NCI-H526 treated with DMSO at 0.1 percent for 48 hours (cell line): Measurements from ENCODE around the gene MAMDC4.
"Not testable (repeated sequence)": the region's sequence is repeated elsewhere in the genome, so short reads cannot be mapped to it uniquely, and the experiment has no call there.

ENCODE experiments used
- DNase-seq: peaks from one replicate; lab custom pipeline; 2025; lab: John Stamatoyannopoulos, UW

MAMDC4 gene

GRCh38 chr9:136851941-136852663 is at the start of gene MAMDC4:
Gene MAMDC4, plus strand, starts transcription at chr9:136852346. Its CDS starts 71 bp downstream, at chr9:136852417.
- DNase-seq: no peak

DNA sequence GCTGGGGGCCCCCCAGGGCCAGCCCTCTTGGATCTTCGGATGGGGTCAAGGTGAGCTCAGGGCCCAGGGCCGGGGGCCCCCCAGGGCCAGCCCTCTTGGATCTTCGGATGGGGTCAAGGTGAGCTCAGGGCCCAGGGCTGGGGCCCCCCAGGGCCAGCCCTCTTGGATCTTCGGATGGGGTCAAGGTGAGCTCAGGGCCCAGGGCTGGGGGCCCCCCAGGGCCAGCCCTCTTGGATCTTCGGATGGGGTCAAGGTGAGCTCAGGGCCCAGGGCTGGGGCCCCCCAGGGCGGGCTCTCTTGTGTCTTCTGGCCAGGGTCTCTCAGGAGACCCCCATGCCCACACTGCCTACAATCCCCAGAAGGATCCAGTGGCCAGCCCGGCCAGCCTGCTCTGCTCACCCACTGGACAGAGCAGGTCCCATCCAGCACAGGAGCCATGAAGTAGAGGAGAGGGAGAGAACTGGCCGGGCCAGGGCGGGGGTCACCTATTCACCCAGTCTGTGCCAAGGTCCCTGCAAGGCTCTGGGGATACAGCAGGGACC is 49.1 kb upstream of the MAMDC4 start:
- DNase-seq: not testable (repeated sequence)

DNA sequence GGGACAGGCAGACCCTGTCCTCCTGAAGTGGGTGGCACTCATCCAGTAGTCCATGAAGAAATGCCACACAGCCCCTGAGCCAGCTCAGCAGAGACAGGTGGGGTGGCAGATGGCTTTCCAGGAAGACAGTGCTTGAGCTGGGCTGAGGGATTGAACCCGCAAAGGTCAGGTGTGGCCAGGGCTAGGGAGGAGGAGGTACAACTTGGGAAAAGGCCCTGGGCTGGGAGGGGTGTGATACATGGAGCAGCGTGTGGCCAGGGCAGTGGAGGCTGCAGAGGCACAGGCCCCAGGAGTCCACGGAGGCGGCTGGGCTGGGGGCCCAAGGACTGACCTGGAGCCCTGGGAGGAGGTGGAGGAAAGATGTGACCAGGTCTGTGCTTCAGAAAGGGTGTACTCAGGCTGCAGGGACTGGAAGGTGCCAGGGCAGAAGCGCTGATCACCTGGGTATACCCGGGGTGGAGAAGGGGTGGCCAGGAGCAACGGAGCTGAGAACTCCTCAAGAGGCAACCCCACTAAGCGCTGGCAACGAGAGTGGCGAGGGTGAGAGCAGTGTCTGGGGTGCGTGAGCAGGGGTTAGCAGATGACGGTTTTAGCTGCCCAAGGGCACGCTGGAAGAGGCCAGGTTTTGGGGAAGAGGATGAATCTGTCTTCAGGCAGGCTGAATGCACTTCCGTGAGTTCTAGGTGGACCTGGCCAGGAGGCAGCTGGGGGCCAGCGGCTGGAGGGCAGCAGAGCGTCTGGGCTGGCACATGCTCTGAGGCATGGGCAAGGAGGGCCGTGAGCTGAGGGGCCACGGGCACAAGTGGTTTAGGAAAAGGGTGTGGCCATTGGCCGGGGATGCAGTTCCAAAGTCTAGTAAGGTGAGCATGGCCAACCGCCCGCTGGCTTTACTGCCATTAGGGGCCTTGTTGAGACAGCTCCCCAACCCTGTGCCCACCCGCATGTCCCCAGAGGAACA is 48.3 kb upstream of the MAMDC4 start:
- DNase-seq: no peak

DNA sequence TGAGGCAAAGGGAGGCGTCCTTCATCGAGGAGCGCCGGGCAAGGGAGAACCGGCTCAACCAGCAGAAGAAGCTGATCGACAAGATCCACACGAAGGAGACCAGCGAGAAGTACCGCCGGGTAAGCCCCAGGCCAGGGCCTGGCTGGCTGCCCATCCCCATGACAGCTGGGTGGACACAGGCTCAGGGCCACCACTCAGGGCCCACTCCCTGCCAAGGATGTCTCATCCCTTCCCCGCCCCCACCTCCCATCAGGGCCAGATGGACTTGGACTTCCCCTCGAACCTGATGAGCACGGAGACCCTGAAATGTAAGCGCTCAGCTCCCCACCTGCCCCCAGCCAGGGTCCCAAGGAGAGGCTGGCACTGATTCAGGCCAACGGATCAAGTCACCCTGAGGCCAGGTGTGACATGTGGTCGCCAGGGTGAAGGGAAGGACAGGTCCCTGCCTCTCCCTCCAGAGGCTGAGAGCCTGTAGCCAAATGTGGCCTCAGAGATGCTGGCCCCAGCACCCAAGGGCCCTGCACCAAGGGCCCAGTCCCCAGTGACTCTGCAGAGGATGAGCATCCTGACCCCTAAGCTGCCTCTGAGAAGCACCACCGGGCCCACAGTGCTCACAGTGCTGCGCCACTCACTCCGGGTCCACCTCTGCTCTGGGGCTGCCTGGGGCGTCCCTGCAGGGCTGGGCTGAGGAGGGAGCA is 47.5 kb upstream of the MAMDC4 start:
- DNase-seq: no peak

DNA sequence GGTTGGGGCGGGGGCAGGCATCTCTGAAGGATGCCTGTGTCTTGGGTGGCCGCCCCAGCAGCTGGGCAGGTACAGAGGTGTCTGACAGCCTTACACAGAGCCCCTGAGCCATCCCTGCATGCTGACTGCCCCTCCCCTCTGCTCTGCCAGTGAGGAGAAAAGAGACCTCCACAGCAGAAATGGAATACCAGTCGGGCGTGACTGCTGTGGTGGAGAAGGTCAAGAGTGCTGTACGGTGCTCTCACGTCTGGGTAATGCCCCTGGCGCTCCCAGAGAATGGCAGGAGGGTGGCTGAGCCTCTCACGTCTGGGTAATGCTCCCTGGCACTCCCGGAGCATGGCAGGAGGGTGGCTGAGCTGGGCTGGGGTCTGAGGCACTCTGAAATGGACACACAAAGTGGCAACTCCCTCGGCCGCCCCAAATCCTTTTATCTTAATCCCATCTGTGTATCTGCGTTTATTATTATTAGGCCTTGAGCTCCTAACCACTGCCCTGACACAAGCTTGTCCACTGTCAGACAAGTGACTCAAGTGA is 46.9 kb upstream of the MAMDC4 start:
- no peak for DNase-seq

DNA sequence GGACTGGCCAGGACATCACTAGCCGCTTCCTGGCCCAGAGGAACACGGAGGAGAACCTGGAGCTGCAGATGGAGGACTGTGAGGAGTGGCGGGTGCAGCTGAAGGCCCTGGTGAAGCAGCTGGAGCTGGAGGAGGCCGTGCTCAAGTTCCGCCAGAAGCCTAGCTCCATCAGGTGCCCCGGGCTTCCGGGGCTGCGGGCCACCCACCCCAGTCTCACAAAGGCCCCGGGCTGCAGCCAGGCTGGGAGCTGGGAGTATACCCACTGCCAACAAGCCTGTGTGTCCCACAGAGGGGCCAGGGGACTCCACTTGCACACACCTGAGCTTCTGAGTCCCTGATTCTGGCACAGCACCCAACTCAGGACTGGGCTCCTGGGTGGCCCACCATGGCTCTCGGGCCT is 46.1 kb upstream of the MAMDC4 start:
- no peak for DNase-seq

- no peak for DNase-seq
Observed at GRCh38 chr9:136806631-136807201, 45.4 kb upstream of the MAMDC4 start.

DNA sequence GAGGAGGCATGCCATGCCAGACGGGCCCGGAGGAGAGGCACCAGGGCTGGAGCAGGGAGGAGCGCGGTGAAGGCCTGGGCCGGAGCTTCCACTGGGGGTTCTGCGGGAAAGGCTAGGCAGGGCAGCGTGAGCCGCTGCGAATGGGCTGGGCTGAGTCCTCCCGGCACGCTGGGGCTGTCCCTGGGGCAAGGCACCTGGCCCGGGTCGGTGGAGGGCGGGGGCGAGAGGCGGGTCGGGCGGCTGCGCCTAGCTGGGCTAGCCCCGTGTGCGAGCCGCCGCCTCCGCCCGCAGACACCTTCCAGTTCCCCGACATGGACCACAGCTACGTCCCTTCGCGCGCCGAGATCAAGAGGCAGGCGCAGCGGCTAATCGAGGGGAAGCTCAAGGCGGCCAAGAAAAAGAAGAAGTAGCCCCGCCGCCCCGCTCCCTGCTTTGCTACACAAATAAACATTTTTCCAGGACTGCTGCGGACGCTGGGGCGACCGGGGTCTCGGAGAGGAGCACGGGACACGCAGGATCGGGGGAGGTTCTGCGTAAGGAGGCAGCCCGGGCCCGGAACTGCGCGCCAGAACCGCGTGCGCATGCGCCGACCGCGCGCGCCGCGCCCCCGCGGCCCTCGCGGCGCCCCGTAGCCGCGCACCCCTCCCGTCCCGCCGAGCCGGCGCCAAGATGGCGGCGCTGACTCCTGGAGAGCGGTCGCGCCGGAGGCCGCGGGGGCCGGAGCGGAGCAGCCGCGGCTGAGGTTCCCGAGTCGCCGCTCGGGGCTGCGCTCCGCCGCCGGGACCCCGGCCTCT is 44.7 kb upstream of the MAMDC4 start, which contains the start of gene RABL6:
RABL6 (plus strand) TSS at position 668 of the 794 bp plus-strand sequence. CDS start 249 bp downstream, outside the sequence.
- DNase-seq: peak; percentile 25

DNA sequence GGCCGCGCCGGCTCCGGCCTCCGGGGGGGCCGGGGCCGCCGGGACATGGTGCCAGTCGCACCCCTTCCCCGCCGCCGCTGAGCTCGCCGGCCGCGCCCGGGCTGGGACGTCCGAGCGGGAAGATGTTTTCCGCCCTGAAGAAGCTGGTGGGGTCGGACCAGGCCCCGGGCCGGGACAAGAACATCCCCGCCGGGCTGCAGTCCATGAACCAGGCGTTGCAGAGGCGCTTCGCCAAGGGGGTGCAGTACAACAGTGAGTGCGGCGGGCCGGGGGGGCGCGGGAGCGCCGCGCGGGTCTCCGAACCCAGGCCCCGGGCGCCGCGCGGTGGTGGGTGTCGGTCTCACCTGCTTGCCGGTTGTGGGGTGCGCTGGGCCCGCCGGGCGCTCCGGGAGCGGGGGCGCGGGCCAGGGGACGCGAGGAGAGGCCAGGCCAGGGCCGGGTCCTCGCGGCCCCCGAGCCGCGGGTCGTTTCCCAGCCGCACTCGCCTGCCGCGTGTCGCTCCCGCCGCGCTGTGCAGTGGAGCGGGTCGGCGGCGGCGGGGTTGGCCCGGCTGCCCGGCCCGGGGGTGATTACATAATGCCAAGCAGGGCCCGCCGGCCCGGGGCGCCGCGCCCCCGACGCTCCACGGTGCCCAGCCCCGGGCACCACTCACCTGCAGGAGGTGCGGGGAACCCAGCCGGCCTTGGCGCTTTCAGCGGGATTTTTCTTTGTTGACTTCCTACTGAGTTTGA is 43.9 kb upstream of the MAMDC4 start:
- peak; percentile 12 for DNase-seq

DNA sequence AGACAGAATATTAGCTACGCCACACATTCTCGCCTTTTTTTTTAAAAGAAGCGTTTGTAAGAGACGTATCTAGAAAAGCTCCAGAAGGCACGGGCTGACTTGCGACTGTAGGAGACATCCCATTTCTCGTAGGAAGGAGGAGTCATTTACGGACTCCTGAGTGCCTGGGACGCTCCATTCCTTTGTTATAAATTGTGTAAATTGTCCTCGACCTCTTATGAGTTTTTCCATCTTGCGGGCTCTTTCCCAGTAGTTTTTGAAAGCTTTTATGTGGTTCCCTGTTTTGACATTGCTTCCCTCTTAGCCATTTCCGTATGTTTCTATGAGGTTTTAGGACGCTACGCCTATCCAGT is 43.4 kb upstream of the MAMDC4 start:
- DNase-seq: no peak

DNA sequence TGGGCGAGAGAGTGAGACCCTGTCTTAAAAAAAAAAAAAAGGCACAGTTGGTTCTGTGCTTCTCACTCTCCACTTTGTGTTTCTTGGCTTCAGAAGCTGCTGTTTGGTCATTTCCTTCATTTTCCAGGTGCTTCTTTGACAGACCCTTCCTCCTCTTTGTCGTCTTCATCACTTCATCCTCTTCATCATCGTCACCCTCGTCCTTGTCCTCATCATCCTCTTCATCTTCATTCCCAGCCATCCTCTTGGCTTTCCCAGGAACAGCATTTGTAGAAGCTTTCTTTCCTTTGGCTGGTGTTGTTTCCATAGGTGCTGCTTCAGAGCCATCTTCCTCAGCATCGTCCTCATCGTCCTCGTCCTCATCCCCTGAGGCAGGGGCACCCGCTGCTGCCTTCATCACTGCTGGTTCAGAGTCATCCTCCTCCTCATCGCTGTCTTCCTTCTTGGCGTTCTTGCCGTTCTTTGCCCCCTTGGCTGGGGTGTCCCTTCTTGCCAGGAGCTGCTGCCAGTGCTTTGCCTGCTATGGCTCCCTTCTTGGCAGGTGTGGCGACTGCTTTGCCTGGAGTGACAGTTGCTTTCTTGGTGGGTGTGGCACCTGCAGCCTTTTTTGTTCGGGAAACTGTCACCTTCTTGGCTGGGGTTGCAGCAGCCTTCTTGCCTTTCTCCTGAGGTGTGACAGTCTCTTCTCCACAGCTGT is 37.3 kb upstream of the MAMDC4 start:
- DNase-seq: no peak

- DNase-seq: no peak
Observed at GRCh38 chr9:136815422-136815782, 36.7 kb upstream of the MAMDC4 start.

DNA sequence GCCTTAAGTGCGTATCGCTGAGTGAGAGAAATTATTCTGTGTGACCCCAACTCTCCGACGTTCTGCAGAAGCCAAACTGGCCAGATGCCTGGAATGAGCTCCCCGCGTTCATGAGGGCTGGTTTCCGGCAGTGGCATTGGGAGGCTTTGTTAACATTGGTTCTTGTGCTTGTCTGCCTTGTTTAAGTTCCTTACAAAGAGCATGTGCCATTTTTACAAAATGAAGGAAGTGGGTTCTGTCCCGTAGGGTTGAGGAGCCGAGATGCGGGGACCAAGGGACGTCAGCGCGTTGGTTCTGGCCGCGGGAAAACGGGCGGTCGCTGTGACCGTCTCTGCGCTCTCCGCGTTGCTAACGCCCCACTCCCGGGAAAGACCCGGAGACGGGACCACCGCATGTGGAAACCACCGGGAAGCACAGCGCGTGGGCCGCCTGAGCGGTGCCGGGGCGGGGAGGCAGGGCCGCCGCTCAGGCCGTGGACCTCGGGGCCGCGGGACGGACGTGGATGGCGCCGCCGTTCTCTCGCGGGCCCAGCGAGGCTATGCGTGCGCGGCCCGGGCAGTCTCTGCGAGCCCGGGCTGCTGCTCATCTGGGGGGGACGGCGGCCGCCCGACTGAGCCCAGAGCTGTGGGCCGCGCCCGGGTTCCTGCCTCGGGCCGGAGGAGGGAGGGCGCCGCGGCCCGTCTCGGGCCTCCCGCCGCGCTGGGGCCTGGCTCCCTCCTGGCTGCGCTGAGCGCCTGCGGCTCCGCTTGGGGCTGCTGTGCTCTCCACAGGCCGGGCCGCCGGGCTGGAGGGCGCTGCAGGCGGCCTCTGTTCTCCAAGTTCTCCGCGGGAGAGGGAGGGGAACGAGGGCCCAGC is 30.9 kb upstream of the MAMDC4 start:
- DNase-seq: no peak

GRCh38 chr9:136821826-136822544 is 30.2 kb upstream of the MAMDC4 start:
- DNase-seq: no peak

DNA sequence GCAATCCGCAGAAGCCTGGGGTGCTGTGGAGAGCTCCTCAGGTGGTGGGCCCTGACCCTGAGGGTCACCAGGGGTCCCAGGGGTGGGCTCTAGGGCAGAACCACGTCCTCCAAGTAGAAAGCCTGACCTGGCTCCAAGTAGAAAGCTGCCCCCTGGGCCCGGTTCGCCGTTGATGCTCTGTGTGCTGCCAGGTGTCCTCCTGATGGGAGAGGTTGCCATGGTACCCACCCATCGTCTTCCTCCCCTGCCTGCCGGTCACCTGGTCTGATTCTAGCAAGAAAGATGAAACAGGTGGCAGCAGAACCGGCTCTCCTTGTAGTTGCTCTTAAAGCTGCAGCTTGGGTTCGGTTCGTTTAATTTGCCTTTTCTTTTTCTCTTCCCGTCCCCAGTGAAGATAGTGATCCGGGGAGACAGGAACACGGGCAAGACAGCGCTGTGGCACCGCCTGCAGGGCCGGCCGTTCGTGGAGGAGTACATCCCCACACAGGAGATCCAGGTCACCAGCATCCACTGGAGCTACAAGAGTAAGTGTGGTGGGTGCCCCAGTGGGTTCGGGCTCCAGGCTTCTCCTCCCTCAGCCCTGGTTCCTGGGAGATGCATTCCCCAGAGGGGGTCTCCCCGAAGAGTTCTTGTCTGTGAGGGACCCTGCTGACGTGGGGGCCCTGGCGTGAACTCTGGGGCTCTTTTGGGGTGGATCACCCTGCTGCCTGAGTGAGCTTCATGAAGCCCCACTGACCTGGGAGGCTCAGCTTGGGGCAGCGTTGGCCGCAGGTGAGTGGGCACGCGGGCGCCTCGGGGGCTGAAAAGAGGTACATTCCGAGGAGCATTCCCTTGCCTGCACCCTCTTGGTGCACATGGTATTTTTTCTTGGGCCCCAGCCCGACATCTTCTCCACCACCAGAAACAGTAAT is 28.8 kb upstream of the MAMDC4 start:
- peak; percentile 21 for DNase-seq

DNA sequence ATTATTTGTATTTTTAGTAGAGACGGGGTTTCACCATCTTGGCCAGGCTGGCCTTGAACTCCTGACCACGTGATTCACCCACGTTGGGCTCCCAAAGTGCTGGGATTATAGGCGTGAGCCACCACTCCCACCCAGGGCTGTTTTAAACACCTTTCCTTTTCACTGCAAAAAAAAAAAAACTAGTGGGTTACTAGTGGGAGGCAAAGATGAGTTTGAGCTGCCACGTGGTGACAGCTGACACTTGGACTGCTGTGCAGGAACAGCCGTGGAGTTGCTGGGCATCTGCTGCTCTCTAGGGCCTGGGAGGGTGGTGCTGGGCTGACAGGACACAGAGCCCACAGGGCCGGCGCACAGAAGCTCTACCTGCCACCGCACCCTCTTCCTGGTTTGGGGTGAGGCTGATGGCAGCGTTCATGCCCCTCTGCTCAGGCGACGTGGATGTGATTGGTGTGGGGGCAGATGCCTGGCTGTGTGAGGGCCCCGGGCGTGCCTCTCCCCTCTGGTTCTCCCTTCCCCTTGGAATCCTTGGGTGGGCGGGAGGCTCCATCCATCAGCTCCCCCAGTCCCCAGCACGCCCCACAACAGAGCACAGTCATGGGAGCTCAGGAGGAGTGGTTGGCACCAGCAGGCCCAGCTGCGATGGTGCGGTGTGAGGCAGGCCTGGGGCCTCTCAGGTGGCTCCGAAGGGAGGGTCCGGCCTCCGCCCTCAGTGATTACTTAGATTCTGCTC is 27.5 kb upstream of the MAMDC4 start:
- DNase-seq: no peak
